Inferior parietal cortex (tissue), 1 donor: ENCODE data around the gene SMIM5.

Source experiments
- DNase-seq: peaks from one replicate; pipeline ENCODE4 v3.0.0-alpha.2; 2016; ENCODE audit errors: extremely low spot score

Gene SMIM5

GRCh38 chr17:75639771-75640555, 6.7 kb downstream of the SMIM5 start:
- DNase-seq, result no peak

- no peak for DNase-seq
Observed at GRCh38 chr17:75640556-75641119, 7.4 kb downstream of the SMIM5 start.

GRCh38 chr17:75641343-75641742, 8.1 kb downstream of the SMIM5 start:
- DNase-seq, result no peak

- no peak for DNase-seq
Observed at GRCh38 chr17:75642182-75642783, 9.0 kb downstream of the SMIM5 start.

GRCh38 chr17:75642784-75643642, 9.8 kb downstream of the SMIM5 start:
- DNase-seq, result no peak

DNA sequence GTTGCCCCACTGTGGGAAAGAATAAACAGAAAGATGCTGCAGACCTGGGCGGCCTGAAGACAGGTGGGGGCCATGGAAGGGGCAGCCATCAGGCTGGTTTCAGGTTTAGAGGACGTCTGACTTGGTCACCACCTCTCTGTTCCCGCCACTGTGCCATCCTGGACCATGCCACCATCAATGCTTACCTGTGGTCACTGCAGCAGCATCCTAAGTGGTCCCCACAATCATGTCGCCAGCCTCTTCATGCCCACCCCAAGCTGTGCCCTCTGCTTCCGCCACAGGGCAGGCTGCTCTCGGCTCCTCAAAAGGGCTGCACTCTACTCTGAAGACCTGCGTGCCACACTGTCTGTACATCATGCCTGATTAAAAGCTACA, 10.4 kb downstream of the SMIM5 start:
- DNase-seq, result no peak

DNA sequence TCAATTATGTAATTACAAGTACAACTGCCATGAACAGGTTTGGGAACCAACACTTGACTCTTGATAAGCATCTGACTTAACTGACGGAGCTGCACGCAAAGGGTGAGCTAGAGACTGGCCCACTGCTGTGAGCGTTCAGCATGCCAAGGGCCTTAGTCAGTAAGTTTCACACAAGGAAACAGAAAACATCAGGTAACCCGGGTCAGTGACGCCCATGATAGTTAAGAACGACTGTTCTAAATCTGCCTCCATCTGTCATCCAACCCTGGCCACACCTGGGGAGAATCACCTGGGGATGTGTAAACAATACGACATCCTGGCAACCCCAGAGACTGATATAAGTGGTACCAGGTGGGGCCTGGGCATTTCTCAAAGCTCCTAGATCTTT, 12.3 kb downstream of the SMIM5 start:
- no peak for DNase-seq

GRCh38 chr17:75645889-75646637, 12.8 kb downstream of the SMIM5 start:
- DNase-seq, result peak; percentile 76

- no peak for DNase-seq
Observed at GRCh38 chr17:75646638-75646992, 13.4 kb downstream of the SMIM5 start.

GRCh38 chr17:75647061-75647460, 13.8 kb downstream of the SMIM5 start:
- no peak for DNase-seq

DNA sequence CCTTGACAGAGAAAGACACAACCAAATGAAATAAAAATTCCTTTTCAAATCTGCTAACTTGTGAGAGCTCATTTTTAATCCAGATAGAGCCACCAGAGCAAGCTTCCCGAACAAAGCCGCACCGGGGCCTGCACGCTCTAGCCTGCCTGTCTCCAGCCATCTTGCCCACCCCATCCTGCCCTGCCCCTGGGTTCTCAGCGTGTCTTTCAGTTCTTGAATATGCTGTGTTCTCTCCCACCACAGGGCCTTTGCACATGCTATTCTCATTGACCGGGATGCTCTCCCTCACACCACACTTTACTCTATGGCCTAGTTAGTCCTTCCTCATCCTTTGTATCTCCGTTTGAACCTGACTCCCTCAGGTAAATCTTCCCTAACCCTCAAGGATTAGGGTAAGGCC, 14.7 kb downstream of the SMIM5 start:
- no peak for DNase-seq

DNA sequence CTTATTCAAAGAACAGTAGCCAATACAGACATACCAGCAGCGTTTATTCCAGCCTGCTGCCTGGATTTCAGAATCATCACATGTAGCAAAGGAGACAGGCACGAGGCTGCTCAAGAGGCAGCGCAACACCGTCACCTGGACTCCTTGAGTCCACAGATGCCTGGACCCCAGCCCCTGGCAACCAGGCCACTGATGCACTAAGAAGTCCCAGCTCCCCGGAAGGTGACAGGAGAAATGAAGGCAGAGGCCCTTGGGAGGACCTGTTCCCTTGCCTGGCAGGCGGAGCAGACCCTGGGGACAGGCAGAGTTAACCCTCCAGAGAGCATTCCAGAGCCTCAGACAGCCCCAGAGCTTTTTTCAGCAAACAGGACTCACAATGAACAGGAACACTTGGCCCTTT, 16.5 kb downstream of the SMIM5 start:
- no peak for DNase-seq

DNA sequence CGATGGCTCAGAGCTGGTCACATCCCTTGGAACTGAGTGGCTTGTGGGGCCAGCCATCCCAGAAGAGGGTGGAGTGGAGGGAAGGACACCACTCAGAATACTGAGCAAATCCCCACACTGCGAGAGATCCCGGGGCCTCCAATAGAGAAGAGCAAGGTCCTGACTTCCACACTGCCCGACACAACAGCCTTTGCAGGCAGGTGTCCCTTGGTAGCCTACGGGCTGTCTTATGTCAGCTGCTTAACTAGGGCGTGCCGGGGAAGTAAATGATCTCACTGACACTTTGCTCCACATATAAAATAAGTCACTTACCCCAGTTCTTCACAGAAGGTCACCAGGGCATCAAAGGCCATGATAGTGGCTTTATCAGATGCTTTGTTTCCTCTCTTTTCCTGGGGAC, 17.6 kb downstream of the SMIM5 start:
- no peak for DNase-seq

DNA sequence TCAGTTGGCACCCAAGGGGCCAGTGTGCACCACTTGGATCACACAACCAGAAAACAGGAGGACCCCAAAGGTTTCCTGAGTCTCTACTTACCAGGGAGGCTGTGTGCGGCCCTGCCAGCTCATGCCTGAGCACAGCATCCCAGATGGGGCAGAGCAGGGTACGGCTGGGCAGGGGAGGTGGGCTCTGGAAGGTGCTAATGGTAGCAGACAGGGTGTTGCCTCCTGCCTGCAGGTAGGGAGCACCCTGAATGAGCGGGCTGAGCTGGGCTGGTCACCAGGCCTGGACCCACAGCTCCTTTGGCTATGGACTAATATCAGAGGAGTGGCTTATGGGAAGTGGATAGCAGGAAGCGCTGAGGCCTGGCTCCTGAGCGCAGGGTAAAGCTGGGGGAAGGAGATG, 19.1 kb downstream of the SMIM5 start:
- DNase-seq, result no peak

GRCh38 chr17:75652934-75653549, 19.8 kb downstream of the SMIM5 start:
- no peak for DNase-seq

GRCh38 chr17:75654176-75654575, 20.9 kb downstream of the SMIM5 start:
- peak; percentile 73 for DNase-seq

GRCh38 chr17:75658237-75658636, 25.0 kb downstream of the SMIM5 start:
- no peak for DNase-seq

DNA sequence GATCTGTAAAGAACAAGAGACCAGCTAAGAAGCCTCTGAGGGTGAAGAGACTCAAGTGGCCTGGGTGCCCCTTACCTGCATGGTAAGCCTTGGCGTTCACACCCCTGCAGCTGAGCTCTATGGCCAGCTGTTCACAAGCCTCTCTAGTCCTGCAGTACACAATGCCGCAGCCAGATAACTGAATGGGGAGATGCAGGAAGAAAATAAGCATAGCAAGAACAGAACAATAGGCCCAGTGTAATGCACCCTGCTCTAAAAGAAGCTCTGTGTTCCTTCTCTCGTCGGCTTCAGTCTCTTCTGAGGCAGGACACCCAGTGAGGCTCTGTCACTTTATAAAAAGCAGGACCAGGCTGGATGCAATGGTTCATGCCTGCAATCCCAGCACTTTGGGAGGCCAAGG, 28.3 kb downstream of the SMIM5 start:
- DNase-seq, result peak; percentile 62

DNA sequence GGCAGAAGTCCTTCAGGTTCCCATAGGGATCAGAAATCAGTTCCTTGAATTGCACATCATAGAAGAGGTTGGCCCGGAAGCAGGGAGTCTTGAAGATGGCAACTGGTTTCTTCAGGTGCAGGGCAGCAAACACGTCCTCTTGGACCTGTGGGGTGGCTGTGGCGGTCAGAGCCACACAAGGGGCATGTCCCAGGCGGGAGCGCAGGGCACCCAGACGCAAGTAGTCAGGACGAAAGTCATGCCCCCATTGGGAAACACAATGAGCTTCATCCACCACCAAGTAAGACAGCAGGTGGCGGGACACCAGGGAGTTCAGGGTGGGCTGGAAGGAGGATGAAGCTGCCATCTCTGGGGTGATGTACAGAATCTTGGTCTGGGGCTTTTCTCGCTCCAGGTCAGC, 29.3 kb downstream of the SMIM5 start:
- DNase-seq, result no peak

DNA sequence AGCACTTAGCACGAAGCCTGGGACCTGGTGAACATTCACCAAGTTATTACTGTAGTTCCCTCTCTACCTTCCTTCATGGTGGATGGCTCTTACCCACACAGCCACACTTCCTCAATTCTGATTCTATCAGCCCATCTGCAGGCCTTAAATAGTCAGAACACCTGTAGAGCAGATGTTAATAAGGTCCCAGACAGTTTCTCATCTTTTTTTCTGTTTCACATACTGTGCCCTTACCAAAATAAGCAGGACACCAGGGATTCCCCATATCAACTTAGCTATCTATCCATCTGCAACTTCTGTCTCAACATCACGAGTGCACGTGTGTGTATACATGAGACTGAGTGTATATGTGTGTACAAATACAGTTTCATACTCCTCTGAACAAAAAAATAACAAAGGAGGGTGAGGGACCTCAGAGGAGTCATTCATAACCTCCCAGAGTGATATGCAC, 30.9 kb downstream of the SMIM5 start:
- no peak for DNase-seq

DNA sequence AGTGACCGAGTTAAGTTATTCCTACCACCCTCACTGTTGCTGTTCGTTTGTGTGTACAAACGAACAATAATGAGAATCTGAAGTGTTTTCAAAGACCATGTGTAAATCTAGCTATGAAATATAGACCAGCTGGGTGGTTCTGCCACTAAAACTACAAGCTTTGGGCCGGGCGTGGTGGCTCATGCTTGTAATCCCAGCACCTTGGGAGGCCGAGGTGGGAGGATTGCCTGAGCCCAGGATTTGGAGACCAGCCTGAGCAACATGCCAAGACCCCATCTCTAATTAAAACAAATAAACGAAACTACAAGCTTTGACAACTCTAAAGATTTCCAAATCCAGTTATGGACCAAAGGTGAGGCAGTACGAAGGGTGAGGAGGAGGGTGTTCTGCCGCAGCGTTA, 32.7 kb downstream of the SMIM5 start:
- DNase-seq, result no peak
